ENCODE results near the gene HCN2. TPM values are rescaled to one million over a fixed set of nuclear protein-coding genes. Genes with fewer than 3 reads are reported as not detected.

Gene HCN2
- total and polyA plus RNA-seq, 2 of the 13 experiments (the other 11 are each of a cell fraction or from before 2014, with no cell fraction given), result 0.01 TPM; not detected in 1

- TF ChIP-seq ZNF784 (CRISPR knock-in tag; IDR thresholded peaks at IDR 0.05; ENCODE audit: borderline replicate concordance), result peak; percentile 48; the same call in 1 of the 2 replicates
- TF ChIP-seq ZBTB40 (IDR thresholded peaks at IDR 0.05), result no peak
- peak; percentile 24; the same call in 1 of the 2 replicates for TF ChIP-seq ZBTB40 (CRISPR knock-in tag; IDR thresholded peaks at IDR 0.05)
- peak; percentile 60 for TF ChIP-seq IKZF4 (CRISPR knock-in tag; IDR thresholded peaks at IDR 0.05; ENCODE audit: borderline replicate concordance, low read depth, not compliant biosample characterization)
- 0 out of 2 replicates have a peak, but pooled peaks have one; percentile 31 for TF ChIP-seq RELA (CRISPR knock-in tag; IDR thresholded peaks at IDR 0.05)
- TF ChIP-seq CEBPB (IDR thresholded peaks at IDR 0.05; ENCODE audit: borderline replicate concordance, low read depth, low read length), result peak; percentile 41; the same call in 1 of the 2 replicates
- peak; percentile 76 for TF ChIP-seq UBTF (CRISPR knock-in tag; IDR thresholded peaks at IDR 0.05)
- no peak for TF ChIP-seq GATA4 (IDR thresholded peaks at IDR 0.05; ENCODE audit: borderline replicate concordance, low read depth)
- peak; percentile 59; the same call in 1 of the 2 replicates for TF ChIP-seq MYC (CRISPR knock-in tag; IDR thresholded peaks at IDR 0.05; ENCODE audit: borderline replicate concordance)
- 0 out of 2 replicates have a peak, but pooled peaks have one; percentile 41 for TF ChIP-seq TSC22D2 (CRISPR knock-in tag; IDR thresholded peaks at IDR 0.05; ENCODE audit: borderline replicate concordance)
- 0 out of 2 replicates have a peak, but pooled peaks have one; percentile 20 for TF ChIP-seq POGZ (CRISPR knock-in tag; IDR thresholded peaks at IDR 0.05)
- 0 out of 2 replicates have a peak, but pooled peaks have one; percentile 10 for TF ChIP-seq ZNF709 (CRISPR knock-in tag; IDR thresholded peaks at IDR 0.05)
- no peak for TF ChIP-seq ETV6 (CRISPR knock-in tag; conservative IDR thresholded peaks at IDR 0.05)
- peak; percentile 26; the same call in 1 of the 2 replicates for TF ChIP-seq ZFP41 (CRISPR knock-in tag; IDR thresholded peaks at IDR 0.05; ENCODE audit: borderline replicate concordance)
- peak; percentile 48 for TF ChIP-seq MED8 (CRISPR knock-in tag; IDR thresholded peaks at IDR 0.05; ENCODE audit: insufficient replicate concordance)
- peak; percentile 48; the same call in 1 of the 2 replicates for TF ChIP-seq IKZF5 (CRISPR knock-in tag; IDR thresholded peaks at IDR 0.05)
Measured at GRCh38 chr19:632579-633067, 42.9 kb downstream of the HCN2 start (continued).

All from HepG2 (cell line).